ENCODE data around the gene B3GAT2.
"Not testable (repeated sequence)": the region's sequence is repeated elsewhere in the genome, so short reads cannot be mapped to it uniquely, and the experiment has no call there.

Gene B3GAT2

DNA sequence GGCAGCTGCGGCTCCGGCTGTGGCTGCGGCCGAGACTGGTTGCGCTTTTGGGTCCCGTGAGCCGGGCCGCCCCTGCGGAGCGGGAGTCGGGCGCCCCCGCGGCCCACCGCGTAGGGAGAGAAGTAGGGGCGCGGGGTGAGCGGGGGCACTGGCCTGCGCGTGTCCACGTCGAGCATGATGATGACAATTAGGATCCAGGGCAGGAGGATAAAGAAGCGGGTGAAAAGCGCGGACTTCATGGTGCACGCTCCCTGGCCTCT is 739 bp downstream of the B3GAT2 start:
- TF ChIP-seq, protein P1, sequence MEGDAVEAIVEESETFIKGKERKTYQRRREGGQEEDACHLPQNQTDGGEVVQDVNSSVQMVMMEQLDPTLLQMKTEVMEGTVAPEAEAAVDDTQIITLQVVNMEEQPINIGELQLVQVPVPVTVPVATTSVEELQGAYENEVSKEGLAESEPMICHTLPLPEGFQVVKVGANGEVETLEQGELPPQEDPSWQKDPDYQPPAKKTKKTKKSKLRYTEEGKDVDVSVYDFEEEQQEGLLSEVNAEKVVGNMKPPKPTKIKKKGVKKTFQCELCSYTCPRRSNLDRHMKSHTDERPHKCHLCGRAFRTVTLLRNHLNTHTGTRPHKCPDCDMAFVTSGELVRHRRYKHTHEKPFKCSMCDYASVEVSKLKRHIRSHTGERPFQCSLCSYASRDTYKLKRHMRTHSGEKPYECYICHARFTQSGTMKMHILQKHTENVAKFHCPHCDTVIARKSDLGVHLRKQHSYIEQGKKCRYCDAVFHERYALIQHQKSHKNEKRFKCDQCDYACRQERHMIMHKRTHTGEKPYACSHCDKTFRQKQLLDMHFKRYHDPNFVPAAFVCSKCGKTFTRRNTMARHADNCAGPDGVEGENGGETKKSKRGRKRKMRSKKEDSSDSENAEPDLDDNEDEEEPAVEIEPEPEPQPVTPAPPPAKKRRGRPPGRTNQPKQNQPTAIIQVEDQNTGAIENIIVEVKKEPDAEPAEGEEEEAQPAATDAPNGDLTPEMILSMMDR (IDR thresholded peaks at IDR 0.05; ENCODE audit: control extremely low read depth, extremely low read depth, low read depth, missing control alignments), result no peak
- CTCF ChIA-PET, result interaction anchor here (0.7 to 3.8 kb wide), 48 partner anchors 9 to 817 kb away, joined by 3 to 56 read pairs (median 4); partner anchors contain the start of gene COL9A1
- peak; percentile 13 for DNase-seq (ENCODE audit: extremely low spot score)
- POLR2A ChIA-PET, result no interaction called here

DNA sequence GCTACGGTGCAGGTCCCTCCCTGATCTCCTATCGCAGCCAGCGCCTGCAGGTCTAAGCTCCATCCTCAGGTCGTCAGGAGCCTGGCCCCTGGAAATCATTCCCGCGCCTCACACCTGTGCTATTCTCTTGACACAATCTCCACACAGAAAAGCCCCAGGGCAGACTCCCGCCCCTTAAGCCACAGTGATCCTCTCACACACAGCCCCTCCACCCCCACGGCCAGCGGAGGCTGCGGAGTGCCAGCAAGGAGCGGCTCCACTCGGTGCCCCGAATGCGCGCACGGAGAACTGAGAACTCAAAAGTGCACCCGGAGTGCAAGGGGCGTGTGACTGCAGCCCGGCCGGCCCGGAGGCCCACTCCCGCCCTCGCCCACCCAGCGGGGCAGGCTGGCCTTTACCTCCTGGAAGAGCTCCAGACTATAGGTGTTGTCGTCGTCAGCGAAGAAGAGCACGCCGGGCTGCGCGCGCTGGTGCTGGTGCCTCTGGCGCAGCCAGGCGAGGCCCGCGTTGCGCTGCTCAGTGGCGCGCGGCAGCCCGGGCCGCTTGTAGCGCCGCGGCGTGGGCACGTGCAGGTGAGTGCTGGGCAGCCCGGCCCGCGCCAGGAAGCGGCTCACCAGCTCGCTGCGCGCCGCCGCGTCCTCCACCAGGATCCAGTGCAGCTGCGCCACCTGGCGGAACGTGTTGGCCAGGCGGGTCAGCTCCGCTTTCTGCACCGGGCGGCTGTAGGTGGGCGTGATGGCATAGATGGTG is 1.2 kb downstream of the B3GAT2 start:
- POLR2A ChIA-PET, result no interaction called here
- peak; percentile 85 for DNase-seq (ENCODE audit: extremely low spot score)
- TF ChIP-seq, protein P1 (IDR thresholded peaks at IDR 0.05; ENCODE audit: control extremely low read depth, extremely low read depth, low read depth, missing control alignments), result peak; percentile 97
- CTCF ChIA-PET, result interaction anchor here (0.7 to 3.8 kb wide), 50 partner anchors 10 to 817 kb away, joined by 3 to 56 read pairs (median 4); partner anchors contain the start of gene COL9A1

DNA sequence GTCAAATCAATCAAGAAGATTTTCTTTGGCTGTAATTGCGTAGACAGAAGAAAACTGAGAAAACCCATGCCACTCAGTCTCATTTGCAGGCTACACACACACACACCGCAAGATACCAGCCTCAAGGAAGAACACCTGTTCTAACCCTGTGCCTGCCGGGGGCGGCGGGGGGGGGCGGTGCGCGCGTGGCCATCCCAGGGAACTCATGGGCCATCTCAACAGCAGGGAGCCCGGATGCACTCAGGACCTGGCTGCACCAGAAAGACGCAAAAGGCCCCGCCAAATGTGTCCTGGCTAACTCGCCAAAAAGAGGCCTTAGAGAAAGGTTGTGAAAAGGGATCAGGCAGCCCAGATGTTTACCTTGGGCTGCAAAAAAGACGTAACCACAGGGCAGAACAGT is 2.1 kb downstream of the B3GAT2 start:
- CTCF ChIA-PET, result interaction anchor here (1.2 to 3.8 kb wide), 15 partner anchors 11 to 651 kb away, joined by 3 to 56 read pairs (median 6); partner anchors contain the start of gene COL9A1
- DNase-seq (ENCODE audit: extremely low spot score), result peak; percentile 10
- POLR2A ChIA-PET, result no interaction called here
- TF ChIP-seq, protein P1 (IDR thresholded peaks at IDR 0.05; ENCODE audit: control extremely low read depth, extremely low read depth, low read depth, missing control alignments), result no peak

DNA sequence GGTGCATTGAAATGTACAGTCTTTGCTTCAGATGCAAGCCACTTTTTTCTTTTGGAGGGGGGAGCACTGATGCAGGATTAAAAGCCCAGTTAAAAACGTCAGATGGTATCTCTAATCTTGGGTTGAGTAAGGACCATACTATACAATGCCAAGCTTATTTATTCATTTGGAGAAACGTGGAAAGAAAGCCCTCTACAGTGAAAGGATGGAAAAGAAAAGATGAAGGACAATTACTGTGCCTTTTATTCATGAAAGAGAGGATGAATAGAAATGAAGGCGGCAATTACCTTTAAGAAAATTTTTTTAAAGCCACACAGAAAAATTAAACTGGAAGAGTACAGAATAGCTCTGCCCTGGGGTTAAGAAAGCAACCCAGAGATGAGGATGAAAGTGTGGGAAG is 2.7 kb downstream of the B3GAT2 start:
- POLR2A ChIA-PET, result no interaction called here
- CTCF ChIA-PET, result no interaction called here
- no peak for DNase-seq (ENCODE audit: extremely low spot score)
- TF ChIP-seq, protein P1 (IDR thresholded peaks at IDR 0.05; ENCODE audit: control extremely low read depth, extremely low read depth, low read depth, missing control alignments), result no peak

DNA sequence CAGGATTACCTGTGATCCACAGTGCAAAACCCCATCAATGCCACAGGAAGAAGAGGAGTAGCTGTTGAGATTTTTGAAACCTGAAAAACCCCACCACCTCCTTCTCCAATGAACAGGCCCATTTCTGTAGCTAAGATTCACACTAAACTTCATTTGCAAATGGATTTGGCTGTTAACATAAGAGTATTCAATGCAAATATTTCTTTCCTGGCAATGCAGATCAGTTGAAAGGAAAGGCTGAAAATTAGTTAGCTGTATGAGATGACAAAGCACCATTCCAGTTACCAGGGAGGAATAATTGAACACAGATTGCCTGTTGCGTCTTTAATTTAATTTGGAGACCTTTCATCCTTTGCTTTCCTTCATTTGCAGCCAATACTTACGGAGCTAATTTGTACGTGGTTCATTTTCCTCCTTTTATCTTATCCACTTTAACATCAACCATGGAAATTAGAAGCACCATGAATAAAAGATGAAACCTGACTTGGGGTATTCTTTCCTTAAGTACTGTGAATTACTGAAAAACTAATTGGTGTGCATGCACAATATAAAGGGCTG is 4.2 kb downstream of the B3GAT2 start:
- TF ChIP-seq, protein P1 (IDR thresholded peaks at IDR 0.05; ENCODE audit: control extremely low read depth, extremely low read depth, low read depth, missing control alignments), result no peak
- DNase-seq (ENCODE audit: extremely low spot score), result no peak
- POLR2A ChIA-PET, result no interaction called here
- CTCF ChIA-PET, result interaction anchor here (1.0 to 1.5 kb wide), 4 partner anchors 11 to 732 kb away, joined by 4 to 5 read pairs (median 4); no protein-coding TSS in a partner anchor

DNA sequence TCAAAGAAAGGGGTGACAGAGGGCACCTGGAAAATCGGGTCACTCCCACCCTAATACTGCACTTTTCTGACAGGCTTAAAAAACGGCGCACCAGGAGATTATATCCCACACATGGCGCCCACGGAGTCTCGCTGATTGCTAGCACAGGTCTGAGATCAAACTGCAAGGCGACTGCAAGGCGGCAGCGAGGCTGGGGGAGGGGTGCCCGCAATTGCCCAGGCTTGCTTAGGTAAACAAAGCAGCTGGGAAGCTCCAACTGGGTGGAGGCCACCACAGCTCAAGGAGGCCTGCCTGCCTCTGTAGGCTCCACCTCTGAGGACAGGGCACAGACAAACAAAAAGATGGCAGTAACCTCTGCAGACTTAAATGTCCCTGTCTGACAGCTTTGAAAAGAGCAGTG is 12.5 kb downstream of the B3GAT2 start:
- POLR2A ChIA-PET; DNase-seq (ENCODE audit: extremely low spot score): not testable (repeated sequence)
- CTCF ChIA-PET, result interaction anchor here (1.3 kb wide), 1 partner anchor 11 kb away, joined by 5 read pairs; no protein-coding TSS in a partner anchor

DNA sequence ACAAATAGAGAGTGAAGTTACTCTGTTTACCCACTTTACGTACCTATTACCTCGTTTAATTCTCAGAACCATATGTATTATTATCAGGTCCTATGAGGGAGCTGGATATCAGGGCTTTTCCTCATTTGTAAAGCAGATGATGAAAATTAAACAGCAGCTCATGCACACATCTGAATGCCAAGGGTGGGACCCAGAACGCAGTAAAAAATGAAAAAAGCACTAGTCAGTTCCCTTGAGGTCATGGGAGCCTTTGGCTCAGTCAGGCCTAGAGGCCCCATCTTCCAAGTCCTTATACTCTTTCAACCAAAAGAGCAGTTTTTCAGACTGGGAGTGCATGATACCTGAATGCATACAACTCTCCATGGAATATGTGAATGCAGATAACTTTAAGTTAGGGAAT is 23.0 kb downstream of the B3GAT2 start:
- ChIA-PET CTCF (interaction anchor here (1.5 kb wide), 1 partner anchor 17 kb away, joined by 5 read pairs; no protein-coding TSS in a partner anchor), POLR2A (no interaction called here)
- TF ChIP-seq, protein P1 (IDR thresholded peaks at IDR 0.05; ENCODE audit: control extremely low read depth, extremely low read depth, low read depth, missing control alignments), result no peak
- no peak for DNase-seq (ENCODE audit: extremely low spot score)
